ENCODE data around the gene CPVL.

Gene CPVL

DNA sequence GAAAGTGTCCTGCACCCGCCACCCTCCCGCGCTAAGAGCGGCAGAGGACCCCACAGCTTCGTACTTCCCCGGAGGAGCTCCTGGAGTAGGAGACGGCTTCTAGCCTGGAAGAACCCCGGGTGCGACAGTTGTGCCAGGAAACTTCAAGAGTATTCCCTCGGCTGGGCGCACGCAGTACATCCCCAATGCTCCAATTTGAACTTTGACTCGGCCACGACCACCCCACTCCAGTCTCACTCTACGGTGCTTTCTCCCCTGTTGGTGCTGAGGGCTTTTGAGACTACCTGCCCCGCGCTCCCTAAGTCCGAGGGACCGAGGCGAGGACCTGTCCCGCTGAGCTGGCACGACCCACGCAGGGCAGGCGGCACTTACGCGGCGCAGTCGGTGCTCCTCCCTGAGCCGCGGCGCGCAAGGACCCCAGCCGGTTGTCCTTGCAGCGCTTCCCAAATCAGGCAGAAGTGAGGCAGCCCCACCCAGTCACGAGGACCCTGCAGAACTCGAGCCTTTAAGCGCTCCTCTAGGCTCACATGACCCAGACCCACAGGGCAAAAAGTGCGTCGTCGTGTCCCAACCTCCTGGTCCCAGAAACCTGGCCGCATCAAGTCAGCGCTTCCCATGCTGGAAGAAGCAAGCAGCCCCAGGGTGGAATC, at the start of gene CPVL:
Gene CPVL (minus strand): TSS at position 481 of the 650 bp plus-strand sequence. CDS start 25,476 bp downstream, outside the sequence.
- no peak for DNase-seq (ENCODE audit: low read depth in 2 of 2)

DNA sequence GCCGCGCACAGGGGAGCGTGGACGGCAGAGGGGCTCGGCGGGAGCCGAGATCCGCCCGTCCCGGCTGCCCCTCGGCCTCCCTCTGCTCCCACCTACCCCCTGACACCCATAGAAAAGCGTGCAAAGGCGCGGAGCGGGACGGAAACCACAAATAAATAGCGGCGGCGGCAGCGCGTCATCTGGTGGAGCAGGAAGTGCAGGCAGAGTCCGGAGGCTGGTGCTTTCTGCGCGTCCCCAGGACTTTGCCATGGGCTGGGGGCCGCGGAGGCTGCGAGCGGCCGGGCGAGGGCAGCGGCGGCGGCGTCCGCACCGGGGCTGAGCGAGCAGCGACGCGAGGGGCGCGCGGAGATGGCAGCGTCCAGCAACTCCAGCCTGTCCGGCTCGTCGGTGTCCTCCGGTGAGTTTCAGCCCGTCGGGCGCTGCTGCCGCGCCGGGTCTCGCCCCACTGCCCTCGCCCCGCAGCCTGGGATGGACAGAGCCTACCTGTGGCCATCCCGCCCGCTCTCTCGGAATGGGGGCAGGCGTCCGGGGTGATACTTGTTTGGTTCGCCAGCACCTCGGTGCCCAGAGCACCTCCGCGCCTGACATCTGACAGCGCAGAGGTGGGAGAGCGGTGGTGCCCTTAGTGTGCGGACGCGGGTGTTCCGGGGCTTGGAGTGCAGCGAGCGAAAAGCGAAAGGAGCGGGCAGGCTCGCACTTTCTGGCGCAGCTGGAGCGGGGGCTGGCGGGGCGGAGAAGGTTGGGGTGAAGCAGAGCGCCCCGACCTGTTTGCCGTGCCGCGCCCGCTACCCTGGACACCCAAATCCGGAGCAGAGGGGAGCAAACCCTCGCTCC, 48.5 kb upstream of the CPVL start, which contains the start of gene CHN2:
Gene CHN2 (plus strand): TSS at position 182 of the 834 bp plus-strand sequence.
- peak in 1 of 2 donors; percentile 27 for DNase-seq (ENCODE audit: low read depth in 2 of 2)

DNA sequence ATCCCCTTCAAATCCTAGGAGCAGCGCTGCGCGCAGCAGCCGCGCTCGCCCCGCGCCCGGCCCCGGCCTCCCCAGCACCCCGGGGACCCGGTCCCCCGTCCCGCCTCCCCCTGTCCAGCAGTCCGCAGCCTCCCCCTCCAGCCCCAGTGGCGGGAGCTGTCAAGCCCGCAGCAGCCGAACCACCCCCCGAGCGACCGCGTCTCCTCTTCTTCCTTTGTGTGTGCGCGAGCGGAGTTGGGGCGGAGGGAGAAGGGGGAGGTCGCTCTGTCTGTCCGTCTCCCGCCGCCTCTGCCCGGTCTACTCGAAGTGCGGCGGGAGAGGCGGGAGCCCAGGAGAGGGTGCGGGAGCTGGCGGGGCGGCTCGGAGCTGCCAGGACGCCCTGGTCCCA, 47.9 kb upstream of the CPVL start:
- DNase-seq (ENCODE audit: low read depth in 2 of 2), result no peak

DNA sequence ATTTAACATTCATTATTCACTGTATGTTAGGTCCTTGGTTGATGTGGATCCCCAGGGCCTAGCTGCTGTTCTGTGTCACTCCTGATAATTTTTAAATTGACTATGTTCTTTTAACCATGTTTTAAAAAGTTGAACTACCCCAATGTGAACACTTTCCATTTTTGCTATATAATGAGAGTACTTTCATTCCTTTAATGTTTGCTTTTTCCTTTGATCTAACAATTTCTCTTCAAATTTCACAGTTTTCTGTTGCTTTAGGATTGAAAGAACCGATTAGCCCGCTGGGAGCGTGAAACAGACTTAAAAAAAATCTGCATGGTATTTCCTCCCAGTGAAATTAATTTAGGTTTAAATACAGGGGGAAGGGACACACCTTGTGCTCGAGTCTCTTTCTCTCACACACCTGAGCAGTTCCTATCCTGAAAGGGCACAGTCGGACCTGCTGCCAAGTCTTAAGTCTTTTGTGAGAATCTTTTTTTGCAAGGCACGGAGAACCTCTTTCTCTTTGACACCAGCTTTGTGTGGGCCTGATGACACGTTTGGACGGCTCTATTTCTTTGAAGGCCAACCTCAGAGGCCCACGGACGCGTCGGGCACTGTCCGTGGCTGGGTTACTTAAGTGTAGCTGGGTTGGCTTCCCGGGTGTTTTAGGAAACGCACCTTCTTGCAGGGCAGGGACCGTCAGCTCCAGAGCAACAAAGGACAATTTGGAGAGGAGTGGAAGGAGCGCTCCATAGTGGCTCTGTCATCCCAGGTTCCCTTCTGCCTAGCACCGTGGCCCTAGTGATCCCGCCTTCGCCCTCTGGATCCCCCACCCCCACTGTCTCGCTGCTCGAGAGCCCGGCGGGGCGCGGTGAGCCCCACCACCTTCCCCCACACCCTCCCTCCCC, 47.2 kb upstream of the CPVL start:
- no peak for DNase-seq (ENCODE audit: low read depth in 2 of 2)

DNA sequence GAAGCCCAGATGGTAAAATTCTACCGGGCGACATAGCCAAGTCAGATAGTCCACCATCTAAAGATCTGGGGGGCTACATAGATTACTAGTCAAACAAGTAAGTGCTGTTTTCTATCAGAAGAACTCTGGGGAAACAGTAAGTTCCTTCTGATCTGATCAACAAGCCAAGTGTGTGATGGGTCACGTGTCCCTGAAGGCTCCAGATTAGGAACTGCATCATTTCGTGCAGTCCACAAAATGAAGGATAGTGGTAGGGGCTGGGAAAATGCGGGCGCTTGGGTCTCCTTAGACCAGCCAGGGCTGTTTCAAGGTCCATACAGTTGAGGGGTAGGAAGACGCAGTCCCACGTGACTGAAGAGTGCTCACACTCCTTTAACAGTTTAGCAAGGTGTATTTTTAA, 46.5 kb upstream of the CPVL start:
- DNase-seq (ENCODE audit: low read depth in 2 of 2), result no peak

DNA sequence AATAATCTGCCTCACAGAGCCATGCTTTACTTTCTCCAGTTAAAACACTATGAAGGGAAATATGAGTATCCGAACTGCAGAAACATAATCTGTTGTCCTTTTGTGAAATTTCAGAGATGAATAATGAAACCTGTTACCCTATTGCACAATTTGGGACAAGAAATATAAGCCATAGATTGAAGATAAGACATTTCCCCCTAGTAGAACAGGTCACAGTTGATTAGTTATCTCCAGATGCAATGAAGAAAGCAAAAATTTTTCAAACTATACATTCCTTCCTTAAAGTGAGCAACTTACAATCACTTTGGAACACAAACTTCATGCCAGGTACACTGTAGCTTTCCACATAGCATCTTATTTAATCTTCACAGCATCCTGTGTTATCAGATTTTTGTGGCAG, 46.0 kb upstream of the CPVL start:
- no peak for DNase-seq (ENCODE audit: low read depth in 2 of 2)

DNA sequence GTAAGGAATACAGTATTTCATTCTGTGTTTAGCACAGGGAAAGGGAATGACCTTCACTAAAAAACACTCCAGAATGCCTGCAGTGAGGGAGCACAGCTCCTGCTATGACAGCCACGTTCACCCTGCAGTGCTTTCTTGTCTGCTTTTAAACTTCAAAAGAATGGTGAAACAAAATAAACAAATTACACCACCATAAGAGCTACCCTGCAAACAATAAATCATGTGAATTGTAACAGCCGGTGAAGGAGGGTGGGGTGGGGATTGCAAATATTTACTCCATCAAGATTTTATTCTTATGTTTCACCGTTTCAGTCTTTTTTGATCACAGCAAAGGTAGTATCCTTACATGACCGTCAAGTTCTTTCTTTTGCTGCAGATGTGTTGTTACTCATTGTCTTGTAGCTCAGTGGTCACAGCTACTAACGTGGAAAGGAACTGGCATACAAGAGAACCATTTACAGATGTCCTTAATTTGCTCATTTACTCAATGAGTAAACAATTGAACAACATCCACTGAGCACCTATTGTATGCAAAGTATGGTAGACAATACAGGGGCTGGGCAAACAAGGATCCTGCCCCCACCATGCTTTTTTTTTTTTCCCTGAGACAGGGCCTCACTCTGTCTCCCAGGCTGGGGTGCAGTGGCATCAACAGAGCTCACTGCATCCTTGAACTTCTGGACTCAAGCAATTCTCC, 44.2 kb upstream of the CPVL start:
- no peak for DNase-seq (ENCODE audit: low read depth in 2 of 2)

DNA sequence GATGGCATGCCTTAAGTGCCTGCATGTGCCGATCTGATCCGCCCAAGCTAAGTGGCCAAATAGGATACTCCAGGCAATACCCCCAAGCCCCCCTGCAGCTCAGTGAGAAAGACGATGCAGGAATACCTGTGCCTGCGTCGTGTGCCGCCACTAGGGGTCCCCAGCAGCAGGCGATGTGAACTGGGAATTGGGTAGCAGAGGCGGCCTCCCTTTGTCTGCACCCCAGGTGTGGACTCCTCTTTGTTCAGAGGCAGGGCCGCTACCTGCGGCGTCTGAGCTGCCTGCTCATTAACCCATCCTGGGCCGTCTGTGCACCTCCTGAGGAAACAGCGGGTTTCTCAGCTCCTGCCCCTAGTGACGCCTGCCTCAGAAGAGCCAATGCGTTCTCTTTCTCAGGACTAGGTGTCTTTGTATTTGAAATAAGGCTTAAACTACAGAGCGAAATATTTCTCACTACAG, 43.4 kb upstream of the CPVL start:
- DNase-seq (ENCODE audit: low read depth in 2 of 2), result peak in 1 of 2 donors; percentile 36

DNA sequence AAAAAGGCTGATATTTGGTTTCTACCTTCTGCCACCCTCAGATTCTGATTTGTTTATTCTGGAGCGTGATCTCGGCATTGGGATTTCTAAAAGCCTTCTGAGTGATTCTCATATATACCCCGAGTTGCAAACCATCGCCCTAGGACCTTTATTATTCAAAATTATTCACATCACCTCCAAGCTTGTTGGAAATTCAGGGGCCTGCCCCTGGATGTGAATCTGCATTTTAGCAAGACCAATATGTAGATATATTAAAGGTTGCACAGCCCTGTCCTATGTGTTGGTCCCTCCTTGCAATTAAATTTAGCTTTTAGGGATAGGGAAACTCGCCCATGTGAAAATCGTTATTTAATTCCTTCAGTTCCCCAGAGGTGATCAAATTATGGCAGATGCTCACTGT, 39.3 kb upstream of the CPVL start:
- no peak for DNase-seq (ENCODE audit: low read depth in 2 of 2)

DNA sequence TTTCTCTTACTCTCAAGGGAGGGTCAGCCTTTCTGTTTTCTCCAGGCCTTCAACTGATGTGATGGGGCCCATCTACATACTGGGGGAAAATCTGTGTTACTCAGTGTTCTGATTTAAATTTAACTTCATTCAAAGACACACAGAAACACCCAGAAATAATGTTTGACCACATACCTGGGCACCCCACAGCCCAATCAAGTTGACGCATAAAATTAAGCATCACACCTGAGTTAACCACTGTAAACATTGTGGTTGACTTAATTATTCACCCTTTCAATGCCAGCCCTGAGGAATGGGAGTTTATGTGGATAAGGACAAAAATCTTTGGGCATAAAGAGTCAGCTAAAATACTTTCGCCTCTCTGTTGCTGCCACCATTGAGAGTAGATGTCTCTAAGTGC, 38.3 kb upstream of the CPVL start:
- no peak for DNase-seq (ENCODE audit: low read depth in 2 of 2)

DNA sequence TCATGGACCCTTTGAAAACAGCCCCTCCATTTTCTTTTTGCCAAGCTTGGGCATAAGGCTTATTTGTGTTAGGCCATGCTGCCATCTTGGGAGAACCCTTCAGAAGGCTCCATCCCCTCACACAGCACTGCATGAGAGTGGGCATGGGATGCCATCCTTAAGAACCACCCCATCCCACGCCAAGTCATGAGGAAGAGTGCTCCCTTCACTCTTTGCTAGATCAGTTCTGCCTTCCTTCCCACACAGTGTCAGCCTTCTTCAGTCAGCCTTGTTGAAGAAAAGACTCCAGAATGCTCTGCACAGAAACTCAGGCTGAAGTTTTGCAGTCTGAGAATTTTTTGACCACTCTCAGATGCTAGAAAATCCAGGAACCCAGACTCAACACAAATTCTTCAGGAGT, 32.8 kb upstream of the CPVL start:
- DNase-seq (ENCODE audit: low read depth in 2 of 2), result no peak

DNA sequence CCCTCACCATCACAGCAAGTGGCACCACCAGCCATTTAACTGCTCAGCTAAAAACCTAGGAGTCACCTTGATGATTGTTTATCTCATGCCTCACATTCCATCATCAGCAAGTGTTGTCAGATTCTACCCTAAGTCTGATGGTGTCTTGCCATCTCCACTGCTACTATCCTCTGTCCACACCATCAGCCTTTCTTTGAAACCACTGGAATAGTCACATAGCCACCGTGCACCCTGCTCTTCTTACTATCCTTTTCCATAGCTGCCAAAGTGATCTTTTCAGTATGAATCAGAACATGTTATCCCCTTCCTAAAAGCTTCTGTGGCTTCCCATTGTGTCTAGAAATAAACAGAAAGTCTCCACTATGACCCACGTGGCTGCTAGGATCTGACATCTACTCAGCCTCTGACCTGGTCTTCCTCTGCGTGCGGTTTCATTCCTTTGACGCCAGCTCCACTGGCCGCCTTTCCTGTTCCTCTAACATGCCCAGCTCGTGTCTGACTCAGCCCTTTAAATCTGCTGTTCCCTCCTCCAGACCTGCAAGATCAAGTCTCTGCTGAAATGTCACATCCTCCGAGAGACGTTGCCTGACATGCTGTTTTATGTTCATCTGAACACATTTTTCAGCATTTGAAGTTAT, 31.7 kb upstream of the CPVL start:
- DNase-seq (ENCODE audit: low read depth in 2 of 2), result no peak

DNA sequence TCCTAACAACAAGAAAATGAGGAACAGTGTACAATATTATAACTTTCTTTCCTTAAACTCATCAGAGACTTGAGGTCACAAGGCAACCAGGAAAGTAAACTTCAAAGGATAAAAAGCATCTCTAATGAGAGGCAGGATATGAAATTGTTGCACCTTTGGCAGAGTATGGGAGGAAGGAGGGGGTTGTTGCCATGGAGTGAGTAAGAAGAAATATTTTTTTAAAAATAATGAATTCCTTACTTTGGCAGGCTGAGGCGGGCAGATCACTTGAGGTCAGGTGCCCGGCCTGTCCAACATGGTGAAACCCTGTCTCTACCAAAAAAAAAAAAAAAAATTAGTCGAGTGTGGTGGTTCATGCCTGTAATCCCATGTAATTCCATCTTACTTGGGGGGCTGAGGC, 27.1 kb upstream of the CPVL start:
- no peak for DNase-seq (ENCODE audit: low read depth in 2 of 2)

DNA sequence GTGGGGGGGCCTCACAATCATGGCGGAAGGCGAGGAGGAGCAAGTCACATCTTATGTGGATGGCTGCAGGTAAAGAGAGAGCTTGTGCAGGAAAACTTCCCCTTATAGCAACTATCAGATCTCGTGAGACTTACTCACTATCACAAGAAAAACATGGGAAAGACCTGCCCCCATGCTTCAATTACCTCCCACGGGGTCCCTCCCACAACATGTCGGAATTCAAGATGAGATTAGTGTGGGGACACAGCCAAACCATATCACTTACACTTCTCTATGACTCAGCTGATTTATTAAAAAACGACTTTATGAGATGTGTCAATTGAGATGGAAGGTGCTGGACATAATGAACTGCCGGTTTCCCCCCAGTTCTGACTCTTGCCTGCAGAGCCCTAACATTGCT, 24.4 kb upstream of the CPVL start:
- DNase-seq (ENCODE audit: low read depth in 2 of 2), result no peak

DNA sequence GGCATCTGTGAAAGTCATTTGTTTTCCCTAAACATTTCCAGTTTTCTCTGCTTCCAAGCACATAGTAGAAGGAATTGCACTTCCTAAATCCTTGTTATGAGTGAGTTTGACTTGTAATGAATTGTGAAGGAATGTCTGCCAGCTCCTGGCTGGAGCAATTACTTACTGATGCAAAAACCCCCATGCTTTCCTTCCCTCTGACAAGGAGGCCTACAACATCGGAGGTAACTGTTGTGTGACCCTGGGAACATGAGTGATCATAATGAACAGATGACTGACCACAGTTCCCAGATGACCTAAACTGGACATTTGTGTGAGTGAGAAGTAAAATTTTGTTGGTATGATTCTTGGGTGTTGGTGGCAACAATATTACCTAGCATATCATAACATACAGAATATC, 21.4 kb upstream of the CPVL start:
- no peak for DNase-seq (ENCODE audit: low read depth in 2 of 2)

DNA sequence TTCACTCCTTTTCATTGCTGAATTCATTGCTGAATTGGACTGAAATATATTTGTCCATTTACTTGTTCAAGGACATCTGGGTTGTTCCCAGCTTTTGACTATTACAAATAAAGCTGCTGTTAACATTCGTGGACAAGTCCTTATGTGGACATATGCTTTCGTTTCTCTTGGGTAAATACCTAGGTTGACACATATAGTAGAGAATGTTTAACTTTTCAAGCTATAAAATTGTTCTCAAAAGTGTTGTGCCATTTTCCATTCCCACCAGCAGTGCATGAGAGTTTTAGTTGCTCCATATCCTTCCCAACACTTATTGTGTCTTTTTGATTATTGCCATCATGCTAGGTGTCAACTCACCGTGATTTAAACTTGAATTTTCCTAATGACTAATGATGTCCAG, 17.5 kb upstream of the CPVL start:
- DNase-seq (ENCODE audit: low read depth in 2 of 2), result no peak

DNA sequence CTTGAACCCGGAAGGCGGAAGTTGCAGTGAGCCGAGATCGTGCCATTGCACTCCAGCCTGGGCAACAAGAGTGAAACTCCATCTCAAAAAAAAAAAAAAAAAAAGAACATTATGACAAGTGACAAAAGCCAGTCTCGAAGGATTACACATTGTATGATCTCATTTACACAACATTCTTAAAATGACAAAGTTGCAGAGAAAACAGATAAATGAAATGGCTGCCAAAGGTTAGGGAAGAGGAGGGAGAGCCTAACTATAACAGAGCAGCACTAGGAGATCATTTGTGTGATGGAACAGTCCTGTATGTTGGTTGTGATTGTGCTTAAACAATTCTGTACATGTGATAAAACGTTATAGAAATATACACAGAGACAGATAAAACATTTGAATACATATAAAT, 16.2 kb upstream of the CPVL start:
- no peak for DNase-seq (ENCODE audit: low read depth in 2 of 2)

DNA sequence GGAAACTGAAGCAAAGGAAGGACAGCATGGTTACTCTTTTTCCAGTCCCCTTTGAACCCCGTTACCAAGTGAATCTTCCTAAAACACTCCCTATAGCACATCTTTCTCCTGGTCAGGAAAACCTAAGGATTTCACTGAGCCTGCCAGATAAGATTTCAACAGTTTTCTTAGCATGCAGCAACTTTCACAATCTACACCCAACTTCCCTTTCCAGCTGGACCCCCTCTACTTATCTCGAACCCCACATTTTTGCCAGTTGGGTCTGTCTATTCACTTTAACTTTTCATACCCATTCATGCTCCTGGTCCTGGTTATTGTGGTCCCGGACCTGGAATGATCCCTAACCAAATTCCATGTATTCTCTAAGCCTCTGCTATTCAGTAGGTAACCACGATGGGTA, 14.9 kb upstream of the CPVL start:
- no peak for DNase-seq (ENCODE audit: low read depth in 2 of 2)

DNA sequence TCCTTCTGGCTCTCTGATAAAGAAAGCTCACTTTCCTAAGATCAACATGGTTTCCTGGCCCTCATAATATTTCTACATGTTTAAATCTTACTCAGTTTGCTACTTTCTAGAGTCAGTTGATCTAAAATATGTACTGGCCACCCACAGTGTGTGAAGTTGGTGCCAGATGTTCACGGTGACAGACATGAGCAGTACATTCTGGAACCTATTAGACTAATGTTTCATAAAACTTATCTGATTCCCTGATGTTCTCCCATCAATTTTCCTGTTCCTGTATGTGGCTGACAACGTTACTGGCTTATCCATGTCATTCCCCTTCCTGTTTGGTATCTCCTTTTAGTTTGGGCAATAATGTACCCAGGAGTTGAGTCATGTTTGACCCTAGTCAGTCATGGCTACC, 13.7 kb upstream of the CPVL start:
- DNase-seq (ENCODE audit: low read depth in 2 of 2), result no peak

DNA sequence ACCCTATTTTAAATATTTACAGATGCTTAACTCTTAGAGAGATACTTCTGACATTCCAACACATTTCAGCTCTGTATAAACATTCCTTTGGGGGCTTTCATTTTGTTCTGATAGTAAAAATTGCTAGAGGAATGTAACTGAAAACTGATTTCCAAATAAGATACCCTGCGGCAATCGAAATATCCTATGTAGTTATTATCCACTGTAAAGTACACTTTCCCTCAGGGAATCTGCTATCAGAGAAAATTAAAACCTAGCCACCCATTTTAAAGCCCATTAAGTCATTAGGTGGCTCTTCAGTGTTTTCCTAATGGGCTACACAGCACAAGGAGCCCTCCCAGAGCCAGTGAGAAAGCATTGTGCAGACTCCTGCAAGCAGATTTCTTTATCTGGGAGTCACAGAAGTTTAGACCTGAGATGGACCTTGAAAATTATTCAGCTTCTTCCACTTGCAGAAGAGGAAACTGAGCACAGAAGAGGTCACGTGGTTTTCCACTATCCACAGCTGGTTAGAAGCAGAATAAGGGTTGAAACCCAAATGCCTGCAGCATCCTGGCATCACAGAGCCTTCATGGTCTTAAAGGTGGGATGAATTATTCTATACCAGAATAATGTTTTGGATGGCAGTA, 12.6 kb upstream of the CPVL start:
- no peak for DNase-seq (ENCODE audit: low read depth in 2 of 2)

All from stimulated activated CD8-positive, alpha-beta memory T cell treated with anti-CD3 and anti-CD28 coated beads, Interleukin-7, amount 100 ng/mL, for 1 hour (primary cell).